Activated naive CD8-positive, alpha-beta T cell (primary cell): ENCODE measurements around the gene HELB.
A peak's percentile ranks its signal among the peaks of the same experiment; 100 is the strongest.

ENCODE experiments used
- H3K27ac Mint-ChIP-seq: one replicate; pipeline ENCODE4 v1.8.0; 2021; ENCODE audit warnings: mixed read lengths
- H3K27me3 Mint-ChIP-seq: one replicate; pipeline ENCODE4 v1.8.0; 2021; ENCODE audit warnings: mixed read lengths
- H3K36me3 Mint-ChIP-seq: one replicate; pipeline ENCODE4 v1.8.0; 2021; ENCODE audit warnings: mixed read lengths
- H3K4me1 Mint-ChIP-seq: one replicate; pipeline ENCODE4 v1.8.0; 2021; ENCODE audit warnings: low read depth, mixed read lengths
- H3K4me3 Mint-ChIP-seq: one replicate; pipeline ENCODE4 v1.8.0; 2021; ENCODE audit warnings: mild to moderate bottlenecking, mixed read lengths
- H3K9me3 Mint-ChIP-seq: one replicate; pipeline ENCODE4 v1.8.0; 2021; ENCODE audit warnings: low read depth, mixed read lengths

Gene HELB

DNA sequence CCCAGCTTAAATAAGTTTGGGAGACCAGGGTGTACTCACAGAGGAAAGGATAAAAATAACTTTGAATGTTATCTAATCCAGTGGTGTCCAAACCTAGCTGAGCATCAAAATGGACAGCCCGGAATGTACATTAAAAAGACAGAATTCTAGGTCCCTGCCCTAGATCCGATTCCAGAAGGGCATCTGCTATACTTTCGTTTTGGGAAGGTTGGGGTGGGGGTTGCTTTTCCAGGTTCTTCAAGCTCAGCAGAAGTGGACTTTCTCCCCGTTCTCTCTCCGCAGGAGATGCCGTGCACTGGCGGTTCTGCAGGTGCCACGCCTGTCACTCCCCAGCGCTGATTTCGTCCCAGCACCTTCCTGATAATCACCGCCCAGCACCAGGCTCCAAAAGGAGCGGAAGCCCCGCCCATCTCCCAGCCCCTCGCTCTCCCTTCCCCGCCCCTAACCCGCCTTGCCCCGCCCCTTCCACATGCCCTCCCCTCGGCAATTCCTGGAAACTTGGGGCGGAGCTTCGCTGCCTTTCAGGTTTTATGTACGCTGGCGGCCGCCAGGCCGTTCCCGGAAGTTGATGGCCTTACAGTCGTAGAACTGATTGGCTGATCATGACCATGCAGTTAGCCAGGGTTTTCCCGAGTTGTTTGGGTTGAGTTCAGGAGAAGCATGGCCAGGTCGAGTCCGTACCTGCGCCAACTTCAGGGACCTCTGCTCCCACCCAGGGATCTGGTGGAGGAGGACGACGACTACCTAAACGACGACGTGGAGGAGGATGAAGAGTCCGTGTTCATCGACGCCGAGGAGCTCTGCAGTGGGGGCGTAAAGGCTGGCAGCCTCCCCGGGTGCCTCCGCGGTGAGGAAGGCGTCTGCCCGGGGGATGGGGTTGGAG lies at the start of gene HELB:
TSS of gene HELB (plus strand) at position 550 of the 883 bp plus-strand sequence. CDS start at position 661, 111 bp downstream.
- H3K4me3 Mint-ChIP-seq, result peak within 1 kb of the TSS; percentile 99
- H3K27me3 Mint-ChIP-seq, result no peaks in the 10 kb centered on the region
- peaks cover 5% of the 10 kb centered on the region for H3K36me3 Mint-ChIP-seq
- H3K9me3 Mint-ChIP-seq, result no peaks in the 10 kb centered on the region
- H3K4me1 Mint-ChIP-seq, result peaks cover 57% of the 10 kb centered on the region
- peak within 1 kb of the TSS; percentile 100 for H3K27ac Mint-ChIP-seq

DNA sequence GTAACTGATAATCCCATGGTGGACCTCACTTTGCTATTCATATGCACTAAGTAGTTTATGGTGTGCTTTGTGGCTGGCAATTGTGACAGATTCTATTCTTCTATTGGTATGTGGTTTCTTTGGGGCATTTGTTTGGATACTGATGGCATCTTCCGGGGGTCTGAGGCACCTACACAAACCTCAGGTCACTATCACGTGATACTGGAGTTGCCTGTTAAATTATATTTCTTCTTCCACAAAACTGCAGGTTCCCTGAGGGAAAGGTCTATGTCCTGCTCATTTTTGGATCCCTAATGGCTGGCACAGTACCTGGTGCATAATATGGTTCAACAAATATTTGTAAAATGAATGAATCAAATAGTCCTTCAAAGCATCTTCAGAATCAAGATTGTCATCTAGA lies 49.5 kb upstream of the HELB start:
- H3K27ac Mint-ChIP-seq, result no peak overlapping the region
- H3K4me1 Mint-ChIP-seq, result no peaks in the 10 kb centered on the region
- H3K9me3 Mint-ChIP-seq, result no peaks in the 10 kb centered on the region
- peaks cover 4% of the 10 kb centered on the region for H3K27me3 Mint-ChIP-seq
- H3K4me3 Mint-ChIP-seq, result no peak overlapping the region
- H3K36me3 Mint-ChIP-seq, result no peaks in the 10 kb centered on the region

DNA sequence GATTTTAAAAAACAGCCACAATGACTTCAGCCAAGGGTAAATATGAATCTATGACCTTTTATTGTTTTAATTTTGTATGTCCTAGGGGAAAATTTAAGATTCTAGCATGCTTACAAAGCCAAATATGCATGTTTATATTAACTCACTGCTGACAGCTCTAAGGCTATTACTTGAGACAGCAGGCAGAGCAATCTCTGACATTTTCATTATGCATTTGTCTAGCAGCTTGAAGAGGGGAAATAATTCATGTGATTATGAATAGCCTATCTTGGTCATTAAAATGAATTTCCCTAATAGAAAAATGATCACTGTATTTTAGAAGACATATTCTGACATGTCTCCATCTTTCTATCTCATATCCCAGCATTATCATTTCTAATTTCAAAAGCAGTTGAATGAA lies 46.6 kb upstream of the HELB start:
- no peaks in the 10 kb centered on the region for H3K36me3 Mint-ChIP-seq
- no peak overlapping the region for H3K27ac Mint-ChIP-seq
- no peaks in the 10 kb centered on the region for H3K4me1 Mint-ChIP-seq
- H3K27me3 Mint-ChIP-seq, result peaks cover 4% of the 10 kb centered on the region
- H3K4me3 Mint-ChIP-seq, result no peak overlapping the region
- no peaks in the 10 kb centered on the region for H3K9me3 Mint-ChIP-seq

DNA sequence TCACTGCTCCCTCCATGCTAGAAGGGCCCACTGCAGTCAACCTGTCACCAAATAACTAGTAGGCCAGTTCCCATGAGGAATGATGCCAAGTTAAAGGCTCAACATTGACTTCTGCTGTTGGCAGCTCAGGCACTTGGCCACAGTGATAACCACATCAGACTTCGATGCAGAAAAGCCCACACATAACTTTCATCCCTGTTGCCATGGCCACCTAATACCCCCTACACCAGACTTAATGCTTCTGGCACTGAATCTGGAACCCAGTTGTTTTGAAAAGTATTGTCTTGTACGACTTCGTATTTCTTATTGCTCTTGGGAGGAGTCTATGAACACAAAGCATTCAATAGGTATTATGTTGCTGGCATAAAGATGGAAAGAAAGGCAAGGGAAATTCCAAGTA lies 44.3 kb upstream of the HELB start:
- H3K36me3 Mint-ChIP-seq, result no peaks in the 10 kb centered on the region
- no peaks in the 10 kb centered on the region for H3K9me3 Mint-ChIP-seq
- H3K27me3 Mint-ChIP-seq, result no peaks in the 10 kb centered on the region
- H3K27ac Mint-ChIP-seq, result no peak overlapping the region
- no peaks in the 10 kb centered on the region for H3K4me1 Mint-ChIP-seq
- no peak overlapping the region for H3K4me3 Mint-ChIP-seq

DNA sequence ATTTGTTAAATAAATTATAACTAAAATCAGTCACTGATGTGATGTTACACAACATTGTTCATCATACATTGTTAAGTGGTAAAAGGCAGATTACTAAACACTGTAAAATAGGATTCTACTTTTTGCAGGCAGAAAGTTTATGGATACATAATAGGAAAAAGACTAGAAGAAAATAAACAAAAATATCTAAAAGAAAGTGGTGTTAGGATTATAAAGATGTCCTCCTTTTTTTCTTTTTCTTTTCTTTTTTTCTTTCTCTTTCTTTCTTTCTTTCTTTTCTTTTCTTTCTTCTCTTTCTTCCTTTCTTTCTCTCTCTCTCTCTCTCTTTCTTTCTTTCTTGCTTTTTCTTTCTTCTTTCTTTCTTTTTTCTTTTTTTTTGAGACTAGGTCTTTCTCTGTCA lies 39.6 kb upstream of the HELB start:
- H3K36me3 Mint-ChIP-seq, result no peaks in the 10 kb centered on the region
- no peak overlapping the region for H3K4me3 Mint-ChIP-seq
- no peaks in the 10 kb centered on the region for H3K27me3 Mint-ChIP-seq
- H3K9me3 Mint-ChIP-seq, result no peaks in the 10 kb centered on the region
- no peak overlapping the region for H3K27ac Mint-ChIP-seq
- H3K4me1 Mint-ChIP-seq, result no peaks in the 10 kb centered on the region

DNA sequence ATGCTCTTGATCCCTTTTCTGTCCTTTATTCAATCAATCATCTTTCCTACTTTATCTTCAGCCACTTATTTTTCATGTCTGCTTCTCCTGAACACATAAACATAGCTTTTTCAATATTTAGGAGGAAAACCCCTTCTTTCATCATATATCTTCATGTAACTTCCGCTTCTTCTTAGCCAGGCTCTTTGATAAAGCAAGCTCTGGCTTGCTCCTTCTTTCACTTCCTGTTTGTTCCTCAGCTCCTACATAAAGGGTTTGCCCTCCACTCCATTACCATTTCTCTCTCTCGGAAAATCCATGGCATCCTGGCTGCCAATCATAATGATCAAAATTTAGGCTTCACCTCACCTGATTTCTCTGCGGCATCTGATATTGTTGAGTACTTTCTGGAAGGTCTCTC lies 33.7 kb upstream of the HELB start:
- H3K27me3 Mint-ChIP-seq, result no peaks in the 10 kb centered on the region
- H3K4me3 Mint-ChIP-seq, result no peak overlapping the region
- H3K4me1 Mint-ChIP-seq, result peaks cover 3% of the 10 kb centered on the region
- H3K9me3 Mint-ChIP-seq, result no peaks in the 10 kb centered on the region
- H3K27ac Mint-ChIP-seq, result no peak overlapping the region
- H3K36me3 Mint-ChIP-seq, result no peaks in the 10 kb centered on the region

DNA sequence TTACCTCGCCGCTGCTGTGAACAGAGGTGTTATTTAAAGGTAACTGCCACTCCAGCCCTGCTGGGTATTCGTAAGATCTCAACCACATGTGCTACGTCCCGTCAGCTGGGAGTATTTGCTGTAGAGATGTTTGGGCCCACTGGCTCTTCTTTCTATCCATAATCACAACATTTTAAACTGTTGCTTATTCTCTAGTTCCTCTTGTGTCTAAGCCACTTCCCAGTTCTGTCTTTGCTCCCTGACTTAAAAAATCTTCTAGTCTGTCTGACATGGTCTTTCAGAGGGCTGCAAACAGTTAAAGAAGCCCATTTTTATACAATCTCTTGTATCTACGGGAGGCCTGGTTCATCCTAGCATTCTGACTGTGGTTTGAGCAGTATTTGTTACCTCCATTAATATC lies 33.2 kb upstream of the HELB start:
- no peaks in the 10 kb centered on the region for H3K9me3 Mint-ChIP-seq
- no peak overlapping the region for H3K27ac Mint-ChIP-seq
- no peaks in the 10 kb centered on the region for H3K27me3 Mint-ChIP-seq
- H3K4me3 Mint-ChIP-seq, result no peak overlapping the region
- no peaks in the 10 kb centered on the region for H3K36me3 Mint-ChIP-seq
- H3K4me1 Mint-ChIP-seq, result peaks cover 3% of the 10 kb centered on the region

DNA sequence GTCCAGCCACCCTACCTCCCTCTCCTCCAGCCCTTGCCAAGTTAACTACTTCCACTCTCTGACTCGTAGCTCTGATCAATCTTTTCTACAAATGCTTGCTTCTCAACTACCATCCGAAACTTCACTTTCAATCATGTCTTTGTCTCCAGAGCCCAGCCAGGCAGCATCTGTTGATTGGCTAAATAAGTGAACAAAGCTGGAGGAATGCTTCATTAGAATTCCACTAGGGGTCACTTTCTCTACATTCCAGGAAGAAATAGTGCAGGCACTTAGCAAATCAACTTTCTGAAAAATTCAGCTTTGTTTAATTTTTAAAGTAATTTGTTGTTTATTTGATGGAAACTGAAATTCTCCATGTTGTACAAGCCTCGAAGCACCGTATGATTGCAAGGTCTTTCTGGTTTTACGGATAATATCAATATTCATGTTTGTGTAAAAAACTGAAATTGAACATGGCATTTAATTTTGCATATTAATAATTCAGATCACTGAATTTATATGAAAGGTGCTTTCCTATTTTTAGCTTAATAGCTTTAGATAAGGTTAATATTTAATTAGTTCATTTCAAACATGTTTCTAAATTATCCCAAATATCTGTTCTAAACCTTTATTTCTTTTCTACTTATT lies 32.4 kb upstream of the HELB start:
- Mint-ChIP-seq H3K4me1 (peaks cover 3% of the 10 kb centered on the region), H3K9me3 (no peaks in the 10 kb centered on the region), H3K27ac (no peak overlapping the region), H3K36me3 (no peaks in the 10 kb centered on the region), H3K27me3 (no peaks in the 10 kb centered on the region), H3K4me3 (no peak overlapping the region)

DNA sequence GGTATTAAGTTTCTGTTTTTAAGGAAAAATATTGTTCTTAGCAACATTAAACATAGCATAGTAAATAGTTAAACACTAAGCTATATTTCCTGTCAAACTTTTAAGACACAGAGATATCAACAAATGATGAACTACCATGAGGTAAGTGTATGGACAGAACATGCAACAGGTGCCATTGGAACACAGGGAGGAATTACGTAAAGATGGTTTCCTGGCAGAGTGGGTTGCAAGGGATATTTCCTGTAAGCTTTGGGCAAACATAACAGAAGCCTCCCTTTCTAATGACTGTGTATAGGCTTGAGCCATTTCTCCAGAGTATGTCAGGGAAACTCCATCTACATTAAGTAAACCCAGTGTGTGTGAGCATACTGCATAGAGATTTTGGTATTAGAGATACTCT lies 31.7 kb upstream of the HELB start:
- no peaks in the 10 kb centered on the region for H3K9me3 Mint-ChIP-seq
- H3K4me1 Mint-ChIP-seq, result peaks cover 3% of the 10 kb centered on the region
- H3K36me3 Mint-ChIP-seq, result no peaks in the 10 kb centered on the region
- no peak overlapping the region for H3K4me3 Mint-ChIP-seq
- H3K27me3 Mint-ChIP-seq, result no peaks in the 10 kb centered on the region
- H3K27ac Mint-ChIP-seq, result no peak overlapping the region

DNA sequence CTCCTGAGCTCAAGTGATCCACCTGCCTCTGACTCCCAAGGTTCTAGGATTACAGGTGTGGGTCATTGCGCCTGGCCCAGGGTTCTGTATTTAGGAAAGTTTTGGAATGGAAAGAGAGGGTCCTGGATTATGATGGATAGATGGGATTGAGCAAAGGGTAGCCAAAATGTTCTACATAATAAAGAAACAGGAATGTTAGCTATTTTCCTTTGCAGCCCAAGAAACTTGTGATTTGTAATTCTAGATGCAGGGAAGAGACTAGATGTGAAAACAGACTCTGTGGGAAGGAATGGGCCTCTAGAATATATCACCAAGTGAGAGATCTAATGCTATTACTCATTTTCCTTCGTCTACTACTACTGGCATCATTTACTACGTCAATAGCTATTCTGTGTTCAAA lies 29.6 kb upstream of the HELB start:
- no peaks in the 10 kb centered on the region for H3K27me3 Mint-ChIP-seq
- H3K27ac Mint-ChIP-seq, result no peak overlapping the region
- H3K9me3 Mint-ChIP-seq, result no peaks in the 10 kb centered on the region
- peaks cover 11% of the 10 kb centered on the region for H3K4me1 Mint-ChIP-seq
- H3K36me3 Mint-ChIP-seq, result no peaks in the 10 kb centered on the region
- H3K4me3 Mint-ChIP-seq, result no peak overlapping the region

DNA sequence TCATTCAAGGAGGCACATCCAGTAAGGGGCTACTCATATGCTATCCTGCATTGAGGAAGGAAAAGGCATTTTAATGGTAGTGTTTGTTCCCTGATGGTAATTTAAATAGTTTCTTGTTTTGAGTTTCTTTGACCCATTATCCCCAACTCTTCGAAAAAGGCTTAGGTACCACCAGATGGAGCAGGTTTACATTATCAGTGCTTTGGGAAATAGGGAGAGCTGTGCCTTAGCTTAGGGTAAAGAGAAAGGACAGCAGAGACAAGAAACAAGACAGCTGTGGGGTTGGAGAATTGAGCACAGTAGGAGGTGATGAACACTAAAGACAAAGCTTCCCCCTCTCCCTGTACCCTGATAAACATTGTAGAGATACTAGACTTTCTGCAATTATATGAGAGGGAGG lies 29.1 kb upstream of the HELB start:
- no peak overlapping the region for H3K27ac Mint-ChIP-seq
- H3K4me1 Mint-ChIP-seq, result peaks cover 11% of the 10 kb centered on the region
- H3K9me3 Mint-ChIP-seq, result no peaks in the 10 kb centered on the region
- H3K27me3 Mint-ChIP-seq, result no peaks in the 10 kb centered on the region
- no peaks in the 10 kb centered on the region for H3K36me3 Mint-ChIP-seq
- no peak overlapping the region for H3K4me3 Mint-ChIP-seq

DNA sequence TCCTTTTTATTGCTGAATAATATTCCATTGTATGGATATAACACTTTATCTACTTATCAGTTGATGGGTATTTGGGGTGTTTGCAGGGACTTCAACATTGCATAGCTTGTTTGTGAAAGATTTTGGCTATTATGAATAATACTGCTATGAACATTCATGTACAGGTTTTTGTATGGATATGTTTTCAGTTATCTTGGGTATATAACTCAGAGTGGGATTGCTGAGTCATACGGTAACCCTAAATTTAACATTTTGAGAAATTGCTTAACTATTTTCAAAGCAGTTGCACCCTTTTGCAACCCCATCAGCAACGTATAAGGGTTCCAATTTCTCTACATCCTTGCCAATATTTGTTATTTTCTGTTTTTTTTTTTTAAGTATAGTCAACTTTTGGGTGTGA lies 27.3 kb upstream of the HELB start:
- H3K4me1 Mint-ChIP-seq, result peaks cover 22% of the 10 kb centered on the region
- no peaks in the 10 kb centered on the region for H3K9me3 Mint-ChIP-seq
- no peak overlapping the region for H3K4me3 Mint-ChIP-seq
- H3K36me3 Mint-ChIP-seq, result no peaks in the 10 kb centered on the region
- H3K27me3 Mint-ChIP-seq, result no peaks in the 10 kb centered on the region
- H3K27ac Mint-ChIP-seq, result no peak overlapping the region

DNA sequence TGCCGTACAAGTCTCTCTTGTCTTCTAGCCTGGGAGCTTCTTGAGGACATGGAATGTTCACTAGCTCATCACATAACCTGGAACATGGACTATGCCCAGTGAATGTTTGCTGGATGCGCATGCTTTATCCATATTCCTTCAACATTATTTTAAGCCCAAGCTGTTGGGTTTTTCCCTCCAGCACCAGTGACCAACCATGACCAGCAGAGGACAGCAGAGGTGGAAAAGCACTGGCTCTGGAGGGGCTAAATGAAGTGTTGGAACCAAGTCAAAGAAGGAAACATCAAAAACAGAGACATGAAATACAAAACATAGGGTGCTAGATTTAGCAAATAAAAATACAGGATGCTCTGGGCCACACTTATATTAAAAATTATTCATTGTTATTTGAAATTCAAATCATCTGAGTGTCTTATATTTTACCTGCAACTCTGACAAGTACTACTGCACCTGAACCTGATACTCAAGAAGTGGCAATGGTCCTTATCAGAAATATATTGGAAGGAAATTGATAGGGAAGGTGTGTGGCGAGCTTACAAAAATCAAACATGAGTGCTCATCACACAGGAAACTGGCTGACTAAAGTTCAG lies 23.1 kb upstream of the HELB start:
- peaks cover 46% of the 10 kb centered on the region for H3K4me1 Mint-ChIP-seq
- H3K4me3 Mint-ChIP-seq, result no peak overlapping the region
- H3K27me3 Mint-ChIP-seq, result no peaks in the 10 kb centered on the region

DNA sequence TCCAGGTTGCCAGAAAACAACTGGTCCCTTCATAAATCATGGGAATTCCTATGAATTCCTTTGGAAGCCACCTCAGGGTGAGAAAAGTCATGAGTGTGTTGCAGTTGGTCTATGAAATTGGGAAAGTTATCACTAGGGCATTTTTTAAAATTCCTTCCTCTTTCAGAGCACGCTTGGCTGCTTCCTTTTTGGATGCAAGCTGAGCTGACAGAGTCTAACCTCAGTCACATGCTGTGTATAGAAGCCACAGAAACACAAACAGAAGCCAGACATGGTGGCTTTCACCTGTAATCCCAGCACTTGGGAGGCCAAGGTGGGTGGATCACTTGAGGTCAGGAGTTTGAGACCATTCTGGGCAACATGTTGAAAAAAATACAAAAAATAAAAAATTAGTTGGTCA lies 21.7 kb upstream of the HELB start:
- peaks cover 7% of the 10 kb centered on the region for H3K9me3 Mint-ChIP-seq
- H3K36me3 Mint-ChIP-seq, result peaks cover 6% of the 10 kb centered on the region
- no peak overlapping the region for H3K27ac Mint-ChIP-seq
- H3K4me3 Mint-ChIP-seq, result no peak overlapping the region
- H3K27me3 Mint-ChIP-seq, result no peaks in the 10 kb centered on the region
- H3K4me1 Mint-ChIP-seq, result peaks cover 53% of the 10 kb centered on the region

More for the DNA sequence above, 23.1 kb upstream of the HELB start:
- peaks cover 7% of the 10 kb centered on the region for H3K9me3 Mint-ChIP-seq
- H3K36me3 Mint-ChIP-seq, result peaks cover 6% of the 10 kb centered on the region
- no peak overlapping the region for H3K27ac Mint-ChIP-seq

DNA sequence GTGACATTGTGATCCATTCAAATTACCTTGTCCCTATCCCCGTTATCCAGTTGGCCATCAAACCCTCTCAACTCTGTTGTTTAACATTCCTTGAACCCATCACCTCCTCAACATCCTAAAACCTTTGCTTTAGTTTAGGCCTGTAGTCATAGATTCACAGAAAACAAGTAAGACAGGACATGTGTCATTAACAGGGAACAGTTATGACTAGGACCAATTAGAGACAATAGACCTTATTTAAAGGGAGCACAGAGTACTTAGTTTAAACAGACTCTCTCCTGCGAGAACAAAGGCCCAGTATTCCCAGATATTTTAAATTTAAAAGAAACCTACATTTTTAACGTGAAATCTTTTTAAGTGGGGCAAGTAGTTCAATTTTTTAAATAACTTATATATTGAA lies 20.0 kb upstream of the HELB start:
- peaks cover 6% of the 10 kb centered on the region for H3K36me3 Mint-ChIP-seq
- peaks cover 7% of the 10 kb centered on the region for H3K9me3 Mint-ChIP-seq
- no peak overlapping the region for H3K4me3 Mint-ChIP-seq
- H3K27ac Mint-ChIP-seq, result no peak overlapping the region
- no peaks in the 10 kb centered on the region for H3K27me3 Mint-ChIP-seq
- H3K4me1 Mint-ChIP-seq, result peaks cover 57% of the 10 kb centered on the region
